ENCODE results near the gene LENG8. TPM values are rescaled to one million over a fixed set of nuclear protein-coding genes. Genes with fewer than 3 reads are reported as not detected.
A peak's percentile ranks its signal among the peaks of the same experiment; 100 is the strongest.

The LENG8 gene
- total and polyA plus RNA-seq, 5 experiments from 2014 or later = 4.5 to 639 (median 8.6) TPM

- H3K27ac Mint-ChIP-seq = peak overlapping the region in 3 of 10 donors; percentile 0 to 33 (median 19)
- H3K27me3 Mint-ChIP-seq = peaks cover 18 to 55% (median 42%) of the 10 kb centered on the region in 5 donors
- DNase-seq (no peak), ATAC-seq (no peak)
- peaks cover 0 to 10% (median 0%) of the 10 kb centered on the region in 3 donors for H3K36me3 Mint-ChIP-seq
- peak overlapping the region in 5 of 10 donors; percentile 1 to 58 (median 16) for H3K4me3 Mint-ChIP-seq
- POLR2A ChIA-PET = no interaction called here
- H3K4me1 Mint-ChIP-seq = peaks cover 17 to 24% (median 20%) of the 10 kb centered on the region in 4 donors
- peaks cover 0 to 12% (median 0%) of the 10 kb centered on the region in 9 donors for H3K9me3 Mint-ChIP-seq
Observed at GRCh38 chr19:54416695-54417491, 32.1 kb upstream of the LENG8 start.

- peaks cover 16 to 55% (median 38%) of the 10 kb centered on the region in 5 donors for H3K27me3 Mint-ChIP-seq
- H3K9me3 Mint-ChIP-seq = peaks cover 0 to 12% (median 0%) of the 10 kb centered on the region in 9 donors
- peak overlapping the region; percentile 41 to 83 (median 66) for H3K4me3 Mint-ChIP-seq
- DNase-seq = peak in 2 of 10 donors; percentile 26 to 30
- peak; percentile 66 to 70 for ATAC-seq
- peaks cover 17 to 24% (median 20%) of the 10 kb centered on the region in 4 donors for H3K4me1 Mint-ChIP-seq
- H3K36me3 Mint-ChIP-seq = peaks cover 0 to 8% (median 0%) of the 10 kb centered on the region in 3 donors
- POLR2A ChIA-PET = no interaction called here
- peak overlapping the region in 6 of 10 donors; percentile 0 to 90 (median 44) for H3K27ac Mint-ChIP-seq
Observed at GRCh38 chr19:54418030-54418929, 30.7 kb upstream of the LENG8 start.

- H3K9me3 Mint-ChIP-seq = peaks cover 0 to 3% (median 0%) of the 10 kb centered on the region in 9 donors
- H3K27me3 Mint-ChIP-seq = peaks cover 12 to 55% (median 37%) of the 10 kb centered on the region in 5 donors
- POLR2A ChIA-PET = no interaction called here
- no peak overlapping the region for H3K4me3 Mint-ChIP-seq
- DNase-seq (no peak), ATAC-seq (no peak)
- H3K27ac Mint-ChIP-seq = peak overlapping the region in 1 of 10 donors; percentile 59
- H3K36me3 Mint-ChIP-seq = peaks cover 0 to 5% (median 2%) of the 10 kb centered on the region in 3 donors
- H3K4me1 Mint-ChIP-seq = peaks cover 17 to 24% (median 20%) of the 10 kb centered on the region in 4 donors
Observed at GRCh38 chr19:54418930-54419800, 29.8 kb upstream of the LENG8 start.

GRCh38 chr19:54420068-54420382, 29.0 kb upstream of the LENG8 start:
- peaks cover 17 to 20% (median 19%) of the 10 kb centered on the region in 4 donors for H3K4me1 Mint-ChIP-seq
- POLR2A ChIA-PET = no interaction called here
- H3K36me3 Mint-ChIP-seq = peaks cover 0 to 5% (median 2%) of the 10 kb centered on the region in 3 donors
- DNase-seq = no peak
- H3K27ac Mint-ChIP-seq = no peak overlapping the region
- H3K27me3 Mint-ChIP-seq = peaks cover 13 to 54% (median 36%) of the 10 kb centered on the region in 5 donors
- no peak overlapping the region for H3K4me3 Mint-ChIP-seq
- no peak for ATAC-seq
- H3K9me3 Mint-ChIP-seq = peaks cover 0 to 3% (median 0%) of the 10 kb centered on the region in 9 donors

GRCh38 chr19:54420383-54421168, 28.4 kb upstream of the LENG8 start:
- POLR2A ChIA-PET = no interaction called here
- Mint-ChIP-seq H3K9me3 (peaks cover 0 to 3% (median 0%) of the 10 kb centered on the region in 9 donors), H3K27me3 (peaks cover 18 to 58% (median 41%) of the 10 kb centered on the region in 5 donors), H3K36me3 (peaks cover 0 to 5% (median 2%) of the 10 kb centered on the region in 3 donors), H3K27ac (no peak overlapping the region), H3K4me1 (peaks cover 17 to 20% (median 18%) of the 10 kb centered on the region in 4 donors), H3K4me3 (no peak overlapping the region)
- ATAC-seq (no peak), DNase-seq (no peak)

- Mint-ChIP-seq H3K4me3 (no peak overlapping the region), H3K27ac (peak overlapping the region in 1 of 10 donors; percentile 29), H3K4me1 (peaks cover 15 to 17% (median 16%) of the 10 kb centered on the region in 4 donors), H3K36me3 (peaks cover 0 to 5% (median 2%) of the 10 kb centered on the region in 3 donors), H3K27me3 (peaks cover 20 to 59% (median 36%) of the 10 kb centered on the region in 5 donors), H3K9me3 (peaks cover 0 to 3% (median 0%) of the 10 kb centered on the region in 9 donors)
- no peak for ATAC-seq
- DNase-seq = no peak
- POLR2A ChIA-PET = no interaction called here
Observed at GRCh38 chr19:54421169-54421516, 27.9 kb upstream of the LENG8 start.

GRCh38 chr19:54421521-54421920, 27.5 kb upstream of the LENG8 start:
- POLR2A ChIA-PET = no interaction called here
- H3K36me3 Mint-ChIP-seq = peaks cover 0 to 5% (median 2%) of the 10 kb centered on the region in 3 donors
- peaks cover 0 to 3% (median 0%) of the 10 kb centered on the region in 9 donors for H3K9me3 Mint-ChIP-seq
- peak overlapping the region in 1 of 10 donors; percentile 29 for H3K27ac Mint-ChIP-seq
- peaks cover 22 to 62% (median 37%) of the 10 kb centered on the region in 5 donors for H3K27me3 Mint-ChIP-seq
- ATAC-seq = no peak
- H3K4me1 Mint-ChIP-seq = peaks cover 15 to 17% (median 16%) of the 10 kb centered on the region in 4 donors
- no peak for DNase-seq
- no peak overlapping the region for H3K4me3 Mint-ChIP-seq

- Mint-ChIP-seq H3K27ac (no peak overlapping the region), H3K4me3 (no peak overlapping the region), H3K9me3 (peaks cover 0 to 1% (median 0%) of the 10 kb centered on the region in 9 donors), H3K36me3 (peaks cover 0 to 2% (median 2%) of the 10 kb centered on the region in 3 donors), H3K27me3 (peaks cover 23 to 64% (median 37%) of the 10 kb centered on the region in 5 donors), H3K4me1 (peaks cover 13 to 15% (median 14%) of the 10 kb centered on the region in 4 donors)
- ATAC-seq (no peak), DNase-seq (no peak)
- POLR2A ChIA-PET = no interaction called here
Observed at GRCh38 chr19:54422136-54422535, 26.9 kb upstream of the LENG8 start.

GRCh38 chr19:54424201-54424600, 24.8 kb upstream of the LENG8 start:
- Mint-ChIP-seq H3K4me1 (peaks cover under 1 to 3% (median 2%) of the 10 kb centered on the region in 4 donors), H3K9me3 (no peaks in the 10 kb centered on the region), H3K27me3 (peaks cover 19 to 61% (median 27%) of the 10 kb centered on the region in 5 donors), H3K36me3 (peaks cover 0 to 2% (median 0%) of the 10 kb centered on the region in 3 donors), H3K4me3 (no peak overlapping the region), H3K27ac (no peak overlapping the region)
- DNase-seq (no peak), ATAC-seq (no peak)
- POLR2A ChIA-PET = interaction anchor here (0.7 kb wide), 1 partner anchor 46 kb away, joined by 3 read pairs; no protein-coding TSS in a partner anchor

GRCh38 chr19:54424660-54425381, 24.2 kb upstream of the LENG8 start:
- peaks cover 0 to 2% (median 0%) of the 10 kb centered on the region in 3 donors for H3K36me3 Mint-ChIP-seq
- DNase-seq = no peak
- no peak for ATAC-seq
- no peaks in the 10 kb centered on the region for H3K9me3 Mint-ChIP-seq
- H3K27me3 Mint-ChIP-seq = peaks cover 19 to 58% (median 29%) of the 10 kb centered on the region in 5 donors
- peaks cover 3 to 9% (median 4%) of the 10 kb centered on the region in 4 donors for H3K4me1 Mint-ChIP-seq
- H3K4me3 Mint-ChIP-seq = no peak overlapping the region
- POLR2A ChIA-PET = no interaction called here
- H3K27ac Mint-ChIP-seq = no peak overlapping the region

GRCh38 chr19:54425382-54425723, 23.6 kb upstream of the LENG8 start:
- POLR2A ChIA-PET = no interaction called here
- peaks cover 18 to 56% (median 29%) of the 10 kb centered on the region in 5 donors for H3K27me3 Mint-ChIP-seq
- no peak overlapping the region for H3K4me3 Mint-ChIP-seq
- peaks cover 0 to 2% (median 0%) of the 10 kb centered on the region in 3 donors for H3K36me3 Mint-ChIP-seq
- ATAC-seq (no peak), DNase-seq (no peak)
- H3K4me1 Mint-ChIP-seq = peaks cover 3 to 13% (median 7%) of the 10 kb centered on the region in 4 donors
- no peaks in the 10 kb centered on the region for H3K9me3 Mint-ChIP-seq
- H3K27ac Mint-ChIP-seq = no peak overlapping the region

All from naive thymus-derived CD8-positive, alpha-beta T cell (primary cell).